H9 (cell line): Measurements from ENCODE around the gene ANO6. TPM values are rescaled to one million over a fixed set of nuclear protein-coding genes. Genes with fewer than 3 reads are reported as not detected.

Source experiments
- DNase-seq: peaks from one replicate; pipeline ENCODE4 v3.0.0-alpha.2; 2017
- H2AFZ ChIP-seq: one replicate; pipeline ENCODE4 v1.6.1; 2013; ENCODE audit warnings: mild to moderate bottlenecking, low read length, control low read depth, moderate library complexity
- H2AK5ac ChIP-seq: 2 replicates; pipeline ENCODE4 v1.6.1; 2013; ENCODE audit warnings: low read length, control low read depth, mixed read lengths; ENCODE audit not compliant: insufficient read length
- H2BK120ac ChIP-seq: one replicate; pipeline ENCODE4 v1.6.1; 2013; ENCODE audit warnings: low read depth, mild to moderate bottlenecking, low read length, control low read depth, inconsistent platforms; ENCODE audit not compliant: poor library complexity, severe bottlenecking
- H2BK12ac ChIP-seq: 2 replicates; pipeline ENCODE4 v1.6.1; 2013; ENCODE audit warnings: low read length, control low read depth, mixed read lengths, low read depth; ENCODE audit not compliant: insufficient read length
- H2BK15ac ChIP-seq: 2 replicates; pipeline ENCODE4 v1.6.1; 2013; ENCODE audit warnings: low read depth, low read length, control low read depth
- H2BK20ac ChIP-seq: one replicate; pipeline ENCODE4 v1.6.1; 2013; ENCODE audit warnings: low read depth, mild to moderate bottlenecking, low read length, control low read depth, inconsistent platforms; ENCODE audit not compliant: poor library complexity, severe bottlenecking
- H2BK5ac ChIP-seq: 2 replicates; pipeline ENCODE4 v1.6.1; 2013; ENCODE audit warnings: low read length, control low read depth, mixed read lengths; ENCODE audit not compliant: insufficient read length
- H3K14ac ChIP-seq: 2 replicates; pipeline ENCODE4 v1.6.1; 2013; ENCODE audit warnings: low read length, control low read depth; ENCODE audit not compliant: insufficient read depth
- H3K18ac ChIP-seq: 2 replicates; pipeline ENCODE4 v1.6.1; 2013; ENCODE audit warnings: low read depth, mild to moderate bottlenecking, mixed read lengths, low read length, control low read depth; ENCODE audit not compliant: insufficient read length
- H3K23ac ChIP-seq: 2 replicates; pipeline ENCODE4 v1.6.1; 2013; ENCODE audit warnings: low read length, control low read depth, mixed read lengths, low read depth; ENCODE audit not compliant: insufficient read length
- H3K23me2 ChIP-seq: 2 replicates; pipeline ENCODE4 v1.6.1; 2013; ENCODE audit warnings: low read depth, mild to moderate bottlenecking, mixed read lengths, low read length, control low read depth; ENCODE audit not compliant: insufficient read length, poor library complexity, severe bottlenecking
- H3K27ac ChIP-seq: 2 replicates; pipeline ENCODE4 v1.5.1; 2013; ENCODE audit warnings: low read length, control low read depth, mixed read lengths, low read depth; ENCODE audit not compliant: insufficient read length
- H3K27me3 ChIP-seq: 2 replicates; pipeline ENCODE4 v1.6.1; 2013; ENCODE audit warnings: low read length, control low read depth, inconsistent platforms; ENCODE audit not compliant: insufficient read depth
- H3K4ac ChIP-seq: 2 replicates; pipeline ENCODE4 v1.6.1; 2013; ENCODE audit warnings: low read depth, mild to moderate bottlenecking, control low read depth, inconsistent platforms, low read length, moderate library complexity
- H3K4me1 ChIP-seq: 2 replicates; pipeline ENCODE4 v1.6.1; 2013; ENCODE audit warnings: low read length, control low read depth, inconsistent platforms; ENCODE audit not compliant: insufficient read depth
- H3K4me2 ChIP-seq: 2 replicates; pipeline ENCODE4 v1.6.1; 2013; ENCODE audit warnings: low read length, control low read depth, mixed read lengths; ENCODE audit not compliant: insufficient read length, insufficient read depth
- H3K56ac ChIP-seq: 2 replicates; pipeline ENCODE4 v1.6.1; 2013; ENCODE audit warnings: low read depth, mild to moderate bottlenecking, mixed read lengths, low read length, control low read depth; ENCODE audit not compliant: insufficient read length
- H3K79me1 ChIP-seq: 2 replicates; pipeline ENCODE4 v1.6.1; 2013; ENCODE audit warnings: low read depth, mild to moderate bottlenecking, moderate library complexity, low read length, control low read depth, inconsistent platforms; ENCODE audit not compliant: insufficient read depth, poor library complexity, severe bottlenecking
- H3K79me2 ChIP-seq: 2 replicates; pipeline ENCODE4 v1.6.1; 2013; ENCODE audit warnings: low read length, control low read depth, inconsistent platforms; ENCODE audit not compliant: insufficient read depth
- H3K9ac ChIP-seq: 2 replicates; pipeline ENCODE4 v1.6.1; 2013; ENCODE audit warnings: low read length, control low read depth, mixed read lengths; ENCODE audit not compliant: insufficient read length; ENCODE audit errors: extremely low read depth
- H3K9me3 ChIP-seq: one replicate; pipeline ENCODE4 v1.6.1; 2013; ENCODE audit warnings: low read depth, low read length, inconsistent platforms; ENCODE audit not compliant: control insufficient read depth
- H3T11ph ChIP-seq: one replicate; pipeline ENCODE4 v1.6.1; 2013; ENCODE audit warnings: mild to moderate bottlenecking, low read length, control low read depth, inconsistent platforms
- H4K20me1 ChIP-seq: one replicate; pipeline ENCODE4 v1.6.1; 2013; ENCODE audit not compliant: control insufficient read depth, insufficient read length, insufficient read depth
- H4K5ac ChIP-seq: 2 replicates; pipeline ENCODE4 v1.6.1; 2013; ENCODE audit warnings: low read depth, mild to moderate bottlenecking, mixed read lengths, low read length, control low read depth; ENCODE audit not compliant: insufficient read length
- H4K8ac ChIP-seq: replicated peaks from 2 replicates; pipeline ENCODE4 v1.6.1; 2013; ENCODE audit warnings: low read length, control low read depth, mixed read lengths, low read depth; ENCODE audit not compliant: insufficient read length
- H4K91ac ChIP-seq: 2 replicates; pipeline ENCODE4 v1.6.1; 2013; ENCODE audit warnings: low read depth, mild to moderate bottlenecking, moderate library complexity, mixed read lengths, low read length, control low read depth; ENCODE audit not compliant: insufficient read length
- H3K27ac Mint-ChIP-seq, 3 experiments: 2 replicates in 2 of 3; 3 replicates in 1 of 3; pipeline ENCODE4 v1.8.0; 2020 to 2021; ENCODE audit warnings: mixed read lengths in 3 of 3, mild to moderate bottlenecking in 1 of 3, moderate library complexity in 1 of 3
- H3K27me3 Mint-ChIP-seq: 2 replicates; pipeline ENCODE4 v1.8.0; 2021; ENCODE audit warnings: low read depth, mild to moderate bottlenecking, moderate library complexity, mixed read lengths
- H3K36me3 Mint-ChIP-seq, 3 experiments: 2 replicates in 2 of 3; 3 replicates in 1 of 3; pipeline ENCODE4 v1.8.0; 2020 to 2021; ENCODE audit warnings: low read depth in 3 of 3, mixed read lengths in 3 of 3; ENCODE audit not compliant: insufficient read depth in 1 of 3
- H3K4me1 Mint-ChIP-seq, 2 experiments: 2 replicates each; pipeline ENCODE4 v1.8.0; 2020; ENCODE audit warnings: mixed read lengths in 2 of 2
- H3K4me3 Mint-ChIP-seq, 2 experiments: 2 replicates in 1 of 2; 3 replicates in 1 of 2; pipeline ENCODE4 v1.8.0; 2020 to 2021; ENCODE audit warnings: mild to moderate bottlenecking in 2 of 2, mixed read lengths in 2 of 2, moderate library complexity in 1 of 2
- H3K9me3 Mint-ChIP-seq, 2 experiments: 2 replicates in 1 of 2; 3 replicates in 1 of 2; pipeline ENCODE4 v1.8.0; 2020; ENCODE audit warnings: mild to moderate bottlenecking in 2 of 2, mixed read lengths in 2 of 2, moderate library complexity in 1 of 2
- WGBS: extraction: QIAGEN DNeasy Blood & Tissue Kit; methylation state at CpG from one replicate; pipeline ENCODE4 v1.1.7; 2013; ENCODE audit warnings: missing lambda C conversion rate, low lambda C conversion rate, mixed read lengths; ENCODE audit not compliant: insufficient read length; ENCODE audit errors: extremely low coverage; 5-methylcytosine and 5-hydroxymethylcytosine counted together
- total RNA-seq: library from RNA; stranded (reverse); gene quantifications from 2 replicates; pipeline ENCODE4 v1.2.1, GENCODE V29; 2021
- TF ChIP-seq, protein P1 (sequence below): fragments of 200-600 bp; sonication (generic); conservative IDR thresholded peaks from 3 replicates; pipeline ENCODE4 v1.8.0; 2021; ENCODE audit warnings: antibody characterized with exemption, mild to moderate bottlenecking

ANO6 gene
- total RNA-seq, 1 experiment from 2014 or later, result 24.3 TPM

DNA sequence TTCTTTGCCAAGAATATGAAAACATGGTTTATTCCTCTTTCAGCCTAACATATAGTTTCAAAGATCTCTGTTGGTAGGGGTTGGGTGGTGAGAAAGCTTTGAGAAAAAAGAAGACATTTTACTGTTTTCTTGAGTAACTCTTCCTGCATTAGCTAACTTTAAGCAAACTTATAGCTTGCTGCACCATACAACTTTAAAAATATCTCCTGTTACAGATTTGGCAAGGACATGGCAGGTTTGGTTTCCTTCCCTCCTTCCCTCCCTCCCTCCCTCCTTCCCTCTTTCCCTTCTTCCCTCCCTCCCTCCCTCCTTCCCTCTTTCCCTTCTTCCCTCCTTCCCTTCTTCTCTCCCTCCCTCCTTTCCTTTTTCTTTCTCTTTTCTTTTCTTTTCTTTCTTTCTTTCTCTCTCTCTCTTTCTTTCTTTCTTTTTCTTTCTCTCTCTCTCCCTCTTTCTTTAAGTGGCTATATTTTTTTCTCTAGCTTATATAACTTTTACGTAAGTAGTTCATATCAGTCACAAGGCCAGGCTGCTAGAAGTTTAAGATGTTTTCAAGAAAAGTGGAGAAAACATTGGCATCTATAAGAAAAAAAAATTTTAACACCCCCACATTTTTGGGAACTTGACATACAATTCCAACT lies 26.0 kb upstream of the ANO6 start:
- no CpG with 5 or more reads among the region's 1 CpG for WGBS
- Histone ChIP-seq H3K4ac (no peak overlapping the region), H3K23me2 (no peaks in the 10 kb centered on the region), H3K56ac (no peak overlapping the region), H2BK12ac (no peak overlapping the region), H2BK15ac (no peak overlapping the region), H3K4me2 (no peak overlapping the region), H3K27me3 (no peaks in the 10 kb centered on the region), H3K27ac (no peak overlapping the region), H4K20me1 (no peaks in the 10 kb centered on the region), H3K9me3 (no peaks in the 10 kb centered on the region), H2BK120ac (no peak overlapping the region), H2BK20ac (no peak overlapping the region), H4K91ac (no peak overlapping the region), H3T11ph (no peak overlapping the region), H3K23ac (no peak overlapping the region), H2AFZ (no peak overlapping the region), H2AK5ac (no peak overlapping the region), H3K18ac (no peak overlapping the region), H4K5ac (no peak overlapping the region), H4K8ac (no peak overlapping the region), H3K79me2 (no peaks in the 10 kb centered on the region), H2BK5ac (no peak overlapping the region), H3K14ac (no peak overlapping the region), H3K79me1 (no peaks in the 10 kb centered on the region), H3K9ac (no peak overlapping the region), H3K4me1 (no peaks in the 10 kb centered on the region; the same call in 1 of the 2 replicates)
- Mint-ChIP-seq H3K27me3 (no peaks in the 10 kb centered on the region), H3K36me3 (no peaks in the 10 kb centered on the region; a peak in 1 of 7 replicates), H3K27ac (no peak overlapping the region), H3K9me3 (no peaks in the 10 kb centered on the region), H3K4me3 (no peak overlapping the region), H3K4me1 (peaks cover 5 to 9% of the 10 kb centered on the region in 2 experiments)
- DNase-seq, result no peak
- TF ChIP-seq, protein P1, sequence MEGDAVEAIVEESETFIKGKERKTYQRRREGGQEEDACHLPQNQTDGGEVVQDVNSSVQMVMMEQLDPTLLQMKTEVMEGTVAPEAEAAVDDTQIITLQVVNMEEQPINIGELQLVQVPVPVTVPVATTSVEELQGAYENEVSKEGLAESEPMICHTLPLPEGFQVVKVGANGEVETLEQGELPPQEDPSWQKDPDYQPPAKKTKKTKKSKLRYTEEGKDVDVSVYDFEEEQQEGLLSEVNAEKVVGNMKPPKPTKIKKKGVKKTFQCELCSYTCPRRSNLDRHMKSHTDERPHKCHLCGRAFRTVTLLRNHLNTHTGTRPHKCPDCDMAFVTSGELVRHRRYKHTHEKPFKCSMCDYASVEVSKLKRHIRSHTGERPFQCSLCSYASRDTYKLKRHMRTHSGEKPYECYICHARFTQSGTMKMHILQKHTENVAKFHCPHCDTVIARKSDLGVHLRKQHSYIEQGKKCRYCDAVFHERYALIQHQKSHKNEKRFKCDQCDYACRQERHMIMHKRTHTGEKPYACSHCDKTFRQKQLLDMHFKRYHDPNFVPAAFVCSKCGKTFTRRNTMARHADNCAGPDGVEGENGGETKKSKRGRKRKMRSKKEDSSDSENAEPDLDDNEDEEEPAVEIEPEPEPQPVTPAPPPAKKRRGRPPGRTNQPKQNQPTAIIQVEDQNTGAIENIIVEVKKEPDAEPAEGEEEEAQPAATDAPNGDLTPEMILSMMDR, result no peak
